Measurements from ENCODE around the gene GPR33. TPM values are rescaled to one million over a fixed set of nuclear protein-coding genes. Genes with fewer than 3 reads are reported as not detected.

The GPR33 gene
- not detected for total RNA-seq

- DNase-seq (ENCODE audit: low spot score) (no peak), ATAC-seq (ENCODE audit: low FRiP score) (no peak)
- TF ChIP-seq, protein P1, sequence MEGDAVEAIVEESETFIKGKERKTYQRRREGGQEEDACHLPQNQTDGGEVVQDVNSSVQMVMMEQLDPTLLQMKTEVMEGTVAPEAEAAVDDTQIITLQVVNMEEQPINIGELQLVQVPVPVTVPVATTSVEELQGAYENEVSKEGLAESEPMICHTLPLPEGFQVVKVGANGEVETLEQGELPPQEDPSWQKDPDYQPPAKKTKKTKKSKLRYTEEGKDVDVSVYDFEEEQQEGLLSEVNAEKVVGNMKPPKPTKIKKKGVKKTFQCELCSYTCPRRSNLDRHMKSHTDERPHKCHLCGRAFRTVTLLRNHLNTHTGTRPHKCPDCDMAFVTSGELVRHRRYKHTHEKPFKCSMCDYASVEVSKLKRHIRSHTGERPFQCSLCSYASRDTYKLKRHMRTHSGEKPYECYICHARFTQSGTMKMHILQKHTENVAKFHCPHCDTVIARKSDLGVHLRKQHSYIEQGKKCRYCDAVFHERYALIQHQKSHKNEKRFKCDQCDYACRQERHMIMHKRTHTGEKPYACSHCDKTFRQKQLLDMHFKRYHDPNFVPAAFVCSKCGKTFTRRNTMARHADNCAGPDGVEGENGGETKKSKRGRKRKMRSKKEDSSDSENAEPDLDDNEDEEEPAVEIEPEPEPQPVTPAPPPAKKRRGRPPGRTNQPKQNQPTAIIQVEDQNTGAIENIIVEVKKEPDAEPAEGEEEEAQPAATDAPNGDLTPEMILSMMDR (IDR thresholded peaks at IDR 0.05) = no peak
These were observed at the start of gene GPR33 for GRCh38 chr14:31487886-31488285. Gene GPR33 (minus strand): TSS chr14:31488039. CDS start chr14:31483965, 4,074 bp downstream.

DNA sequence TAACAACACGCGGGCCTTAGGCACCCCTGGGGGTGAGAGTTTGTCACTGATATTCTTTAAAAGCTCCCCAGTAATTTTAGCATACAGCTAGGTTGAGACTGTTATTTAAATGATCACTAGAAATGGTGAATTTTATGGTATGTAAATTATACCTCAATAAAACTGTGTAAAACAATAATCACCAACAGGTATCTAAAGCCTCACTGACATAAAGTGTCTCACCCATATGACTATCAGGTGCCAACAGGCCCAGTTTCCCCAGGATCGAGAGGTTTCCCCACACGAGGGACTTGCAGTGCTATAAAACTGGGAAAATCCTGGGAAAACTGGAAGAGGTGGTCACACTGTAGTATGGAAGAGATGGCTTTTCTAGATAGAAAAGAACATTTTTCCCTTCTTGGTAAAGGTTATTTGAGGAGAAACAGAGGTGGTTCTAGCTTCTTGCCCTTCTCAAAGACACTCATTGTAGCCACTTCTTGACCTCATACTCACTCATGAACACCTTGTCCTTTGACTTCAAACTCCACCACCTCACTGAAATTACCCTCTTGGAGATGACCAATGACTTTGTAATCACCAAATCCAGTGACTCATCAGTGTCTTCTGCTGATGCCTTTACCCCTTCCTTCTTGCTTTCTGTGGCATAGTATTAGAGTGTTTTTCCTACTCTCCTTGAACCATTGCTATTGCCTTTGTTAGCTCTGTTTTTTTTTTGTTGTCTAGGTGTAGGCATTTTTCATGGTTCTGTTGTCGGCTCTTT lies 48.5 kb upstream of the GPR33 start:
- TF ChIP-seq, protein P1 (IDR thresholded peaks at IDR 0.05) = no peak
- DNase-seq (ENCODE audit: low spot score) (no peak), ATAC-seq (ENCODE audit: low FRiP score) (no peak)

DNA sequence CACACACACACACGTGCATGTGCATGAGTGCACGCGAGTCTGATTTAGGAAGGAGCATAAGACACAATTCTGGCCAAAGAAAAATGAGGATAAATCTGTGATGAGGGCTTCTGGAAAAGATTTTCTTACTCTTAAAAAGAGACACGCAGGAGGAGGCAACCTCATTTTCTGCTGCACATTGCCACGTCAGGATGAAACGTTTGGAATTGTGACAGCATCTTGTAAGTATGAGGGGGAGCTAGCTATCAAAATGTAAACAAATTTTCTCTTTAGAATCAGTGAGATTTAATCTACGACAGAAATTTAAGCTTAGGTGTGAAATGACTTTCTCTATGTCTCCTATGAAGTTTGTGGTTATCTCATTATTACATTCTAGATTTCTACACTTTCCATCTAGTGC lies 42.3 kb upstream of the GPR33 start:
- TF ChIP-seq, protein P1 (IDR thresholded peaks at IDR 0.05) = no peak
- ATAC-seq (ENCODE audit: low FRiP score) (no peak), DNase-seq (ENCODE audit: low spot score) (no peak)

DNA sequence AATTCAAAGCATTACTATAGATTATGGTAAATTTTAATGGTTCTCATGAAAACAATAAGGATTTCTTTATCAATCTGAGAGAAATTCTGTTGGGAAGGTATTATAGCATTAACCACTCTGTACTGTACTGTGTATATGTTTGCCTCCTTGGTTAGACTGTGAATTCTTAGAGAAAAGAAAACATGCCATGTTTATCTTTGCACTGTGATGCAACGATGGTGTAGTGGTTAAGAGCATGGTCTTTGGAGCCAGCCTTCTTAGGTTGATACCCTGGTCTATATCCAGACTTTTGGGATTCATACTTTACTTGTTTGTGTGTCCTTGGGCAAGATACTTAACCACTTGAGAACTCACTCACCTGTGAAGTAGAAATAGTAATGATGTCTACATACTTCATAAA lies 41.2 kb upstream of the GPR33 start:
- ATAC-seq (ENCODE audit: low FRiP score) (no peak), DNase-seq (ENCODE audit: low spot score) (no peak)
- TF ChIP-seq, protein P1 (IDR thresholded peaks at IDR 0.05) = no peak

- ATAC-seq (ENCODE audit: low FRiP score) (no peak), DNase-seq (ENCODE audit: low spot score) (no peak)
- TF ChIP-seq, protein P1 (IDR thresholded peaks at IDR 0.05) = no peak
These were observed 39.7 kb upstream of the GPR33 start for GRCh38 chr14:31527546-31527945.

- ATAC-seq (ENCODE audit: low FRiP score) = no peak
- DNase-seq (ENCODE audit: low spot score) = no peak
- TF ChIP-seq, protein P1 (IDR thresholded peaks at IDR 0.05) = no peak
These were observed 39.2 kb upstream of the GPR33 start for GRCh38 chr14:31527087-31527486.

GRCh38 chr14:31510855-31511254 lies 23.0 kb upstream of the GPR33 start:
- TF ChIP-seq, protein P1 (IDR thresholded peaks at IDR 0.05) = no peak
- ATAC-seq (ENCODE audit: low FRiP score) (no peak), DNase-seq (ENCODE audit: low spot score) (no peak)

Data from omental fat pad (tissue), 4 donors.